Endothelial cell of hepatic sinusoid (primary cell): ENCODE results near the gene TNIP2.

Experiments
- in situ Hi-C: cut with HindIII; loops from 2 replicates; pipeline ENCODE4 v1.10.0; 2017; ENCODE audit warnings: low sequenced_read_pairs

The TNIP2 gene

GRCh38 chr4:2755821-2756690, at the start of gene TNIP2:
Gene TNIP2 (minus strand): TSS chr4:2756336. CDS start chr4:2756289, 47 bp downstream.
- in situ Hi-C loops: loop anchor here (10.0 kb wide), 1 partner anchor 109 kb away; no protein-coding TSS in a partner anchor

- in situ Hi-C loops: no loop called here
Observed at GRCh38 chr4:2804973-2805501, 48.9 kb upstream of the TNIP2 start.

GRCh38 chr4:2804449-2804972, 48.4 kb upstream of the TNIP2 start:
- in situ Hi-C loops: no loop called here

GRCh38 chr4:2803624-2804448, 47.7 kb upstream of the TNIP2 start:
- in situ Hi-C loops: no loop called here

- in situ Hi-C loops: no loop called here
Observed at GRCh38 chr4:2802618-2803531, 46.7 kb upstream of the TNIP2 start.

- in situ Hi-C loops: no loop called here
Observed at GRCh38 chr4:2800691-2801596, 44.8 kb upstream of the TNIP2 start.

GRCh38 chr4:2799971-2800690, 44.0 kb upstream of the TNIP2 start:
- in situ Hi-C loops: no loop called here

- in situ Hi-C loops: no loop called here
Observed at GRCh38 chr4:2799224-2799911, 43.2 kb upstream of the TNIP2 start.

- in situ Hi-C loops: no loop called here
Observed at GRCh38 chr4:2798399-2799223, 42.5 kb upstream of the TNIP2 start.

GRCh38 chr4:2797545-2798305, 41.6 kb upstream of the TNIP2 start:
- in situ Hi-C loops: no loop called here

- in situ Hi-C loops: no loop called here
Observed at GRCh38 chr4:2796849-2797544, 40.9 kb upstream of the TNIP2 start.

- in situ Hi-C loops: no loop called here
Observed at GRCh38 chr4:2795893-2796848, 40.0 kb upstream of the TNIP2 start.

GRCh38 chr4:2795300-2795892, 39.3 kb upstream of the TNIP2 start:
- in situ Hi-C loops: no loop called here
